ENCODE data around the gene NFKBIE. TPM values are rescaled to one million over a fixed set of nuclear protein-coding genes. Genes with fewer than 3 reads are reported as not detected.

Gene NFKBIE
- total and polyA plus RNA-seq, 2 of the 13 experiments (the other 11 are each of a cell fraction or from before 2014, with no cell fraction given), result 6.7 to 14.5 TPM

- TF ChIP-seq HINFP (CRISPR knock-in tag; IDR thresholded peaks at IDR 0.05; ENCODE audit: low read depth) (peak; percentile 46; the same call in 1 of the 2 replicates), MTA3 (CRISPR knock-in tag; IDR thresholded peaks at IDR 0.05) (no peak), SNRNP70 (IDR thresholded peaks at IDR 0.05; ENCODE audit: low read depth, low read length) (no peak), RBAK (CRISPR knock-in tag; IDR thresholded peaks at IDR 0.05) (no peak), ZNF235 (CRISPR knock-in tag; IDR thresholded peaks at IDR 0.05; ENCODE audit: borderline replicate concordance) (no peak), CHD2 (IDR thresholded peaks at IDR 0.05; ENCODE audit: low read depth, low read length) (no peak), REPIN1 (CRISPR knock-in tag; IDR thresholded peaks at IDR 0.05; ENCODE audit: borderline replicate concordance, low read depth) (peak; percentile 50; the same call in 1 of the 2 replicates), THAP11 (CRISPR knock-in tag; IDR thresholded peaks at IDR 0.05) (peak; percentile 38; the same call in 1 of the 2 replicates), ZNF3 (CRISPR knock-in tag; IDR thresholded peaks at IDR 0.05) (no peak), RFXANK (CRISPR knock-in tag; IDR thresholded peaks at IDR 0.05) (no peak), ATF2 (CRISPR knock-in tag; IDR thresholded peaks at IDR 0.05) (no peak), DNMT1 (CRISPR knock-in tag; IDR thresholded peaks at IDR 0.05) (no peak), NRL (CRISPR knock-in tag; IDR thresholded peaks at IDR 0.05; ENCODE audit: borderline replicate concordance) (peak; percentile 95), ZNF232 (CRISPR knock-in tag; IDR thresholded peaks at IDR 0.05; ENCODE audit: borderline replicate concordance) (peak; percentile 80; the same call in 1 of the 2 replicates), ETV5 (CRISPR knock-in tag; IDR thresholded peaks at IDR 0.05; ENCODE audit: borderline replicate concordance) (peak; percentile 84), ZNF839 (CRISPR knock-in tag; IDR thresholded peaks at IDR 0.05; ENCODE audit: borderline replicate concordance) (peak; percentile 65; the same call in 1 of the 2 replicates), TRIM24 (CRISPR knock-in tag; IDR thresholded peaks at IDR 0.05) (no peak), ZNF503 (CRISPR knock-in tag; IDR thresholded peaks at IDR 0.05) (peak; percentile 67; the same call in 1 of the 2 replicates), PLRG1 (conservative IDR thresholded peaks at IDR 0.05) (no peak), FOXK2 (IDR thresholded peaks at IDR 0.05) (no peak), GLI4 (CRISPR knock-in tag; IDR thresholded peaks at IDR 0.05; ENCODE audit: borderline replicate concordance) (peak; percentile 91), GLMP (CRISPR knock-in tag; IDR thresholded peaks at IDR 0.05; ENCODE audit: borderline replicate concordance) (no peak), REXO4 (CRISPR knock-in tag; IDR thresholded peaks at IDR 0.05; ENCODE audit: borderline replicate concordance) (no peak), TEAD3 (CRISPR knock-in tag; optimal IDR thresholded peaks at IDR 0.05; ENCODE audit: borderline replicate concordance) (peak; percentile 43), SATB2 (CRISPR knock-in tag; IDR thresholded peaks at IDR 0.05) (peak; percentile 70; the same call in 1 of the 2 replicates), FOSL1 (CRISPR knock-in tag; IDR thresholded peaks at IDR 0.05; ENCODE audit: borderline replicate concordance) (no peak)
These were observed 46.1 kb downstream of the NFKBIE start (continued) for GRCh38 chr6:44219053-44219814.

All from HepG2 (cell line).